HG03469 (cell line): ENCODE data around the gene NXT1.
"Not testable (repeated sequence)": the region's sequence is repeated elsewhere in the genome, so short reads cannot be mapped to it uniquely, and the experiment has no call there.

Source experiments
- ATAC-seq: cut with Tn5 transposase; IDR thresholded peaks from one replicate; pipeline ENCODE4 v1.9.1; 2021; ENCODE audit warnings: mild to moderate bottlenecking, moderate library complexity, moderate number of reproducible peaks; ENCODE audit not compliant: unreplicated experiment

NXT1 gene

GRCh38 chr20:23350196-23350903 is at the start of gene NXT1:
TSS of gene NXT1 (plus strand) at chr20:23350791. CDS start at chr20:23354042, 3,251 bp downstream.
- ATAC-seq: peak; percentile 76

DNA sequence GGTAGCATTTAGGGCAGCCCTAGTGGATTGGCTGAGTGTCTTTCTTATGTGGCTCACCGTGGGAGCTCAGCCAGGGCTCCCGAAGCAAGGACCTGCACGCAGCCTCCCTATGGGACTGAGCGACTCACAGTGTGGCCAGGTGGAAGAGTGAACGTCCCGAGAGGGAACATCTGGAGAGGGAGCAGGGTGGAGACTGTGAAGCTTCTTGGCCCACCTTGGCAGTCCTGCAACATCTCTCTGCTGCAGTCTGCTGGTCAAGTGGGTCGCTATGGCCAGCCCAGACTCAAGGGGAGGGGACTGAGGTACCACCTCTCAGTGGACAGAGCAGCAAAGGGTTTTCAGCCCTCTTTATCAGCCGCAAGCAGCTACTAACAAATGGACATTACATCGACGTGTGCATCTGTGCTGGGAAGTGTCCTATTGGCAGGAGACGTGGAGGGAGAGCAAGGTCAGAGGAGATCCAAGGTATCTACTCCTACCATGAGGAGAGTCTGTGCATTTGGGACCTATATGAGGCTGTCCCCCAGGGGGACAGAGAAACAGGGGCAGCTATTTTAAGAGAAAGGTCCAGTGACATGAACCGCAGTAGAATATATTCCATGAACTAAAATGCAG is 49.0 kb upstream of the NXT1 start:
- ATAC-seq: no peak

DNA sequence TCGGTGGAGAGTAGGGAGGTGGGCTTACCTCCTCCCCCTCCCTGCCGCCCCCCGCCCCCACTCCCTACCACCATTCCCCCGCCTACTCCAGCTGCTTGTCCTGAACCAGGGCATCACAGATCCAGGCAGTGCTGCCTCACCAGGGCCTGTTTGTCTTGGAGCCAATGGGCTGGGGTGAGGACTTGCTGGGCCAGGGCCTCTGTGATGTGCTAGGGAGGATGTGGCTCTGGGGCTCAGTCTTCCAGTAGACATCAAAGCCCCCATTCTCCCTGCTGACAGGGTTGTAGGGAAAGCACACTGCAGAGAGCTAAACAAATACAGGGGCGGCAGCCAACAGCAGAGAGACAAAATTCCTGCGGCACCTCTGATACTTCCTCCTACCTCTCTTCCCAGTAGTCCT is 48.2 kb upstream of the NXT1 start:
- ATAC-seq: no peak

- ATAC-seq: no peak
Observed at GRCh38 chr20:23302801-23303200, 47.8 kb upstream of the NXT1 start.

GRCh38 chr20:23303325-23304102 is 47.1 kb upstream of the NXT1 start:
- ATAC-seq: no peak

GRCh38 chr20:23304616-23305015 is 46.0 kb upstream of the NXT1 start:
- ATAC-seq: no peak

GRCh38 chr20:23305098-23305497 is 45.5 kb upstream of the NXT1 start:
- no peak for ATAC-seq

- not testable (repeated sequence) for ATAC-seq
Observed at GRCh38 chr20:23307393-23307792, 43.2 kb upstream of the NXT1 start.

GRCh38 chr20:23308024-23308423 is 42.6 kb upstream of the NXT1 start:
- no peak for ATAC-seq

GRCh38 chr20:23308908-23309307 is 41.7 kb upstream of the NXT1 start:
- ATAC-seq: no peak

GRCh38 chr20:23309781-23310180 is 40.8 kb upstream of the NXT1 start:
- no peak for ATAC-seq

GRCh38 chr20:23311947-23312506 is 38.6 kb upstream of the NXT1 start:
- no peak for ATAC-seq

DNA sequence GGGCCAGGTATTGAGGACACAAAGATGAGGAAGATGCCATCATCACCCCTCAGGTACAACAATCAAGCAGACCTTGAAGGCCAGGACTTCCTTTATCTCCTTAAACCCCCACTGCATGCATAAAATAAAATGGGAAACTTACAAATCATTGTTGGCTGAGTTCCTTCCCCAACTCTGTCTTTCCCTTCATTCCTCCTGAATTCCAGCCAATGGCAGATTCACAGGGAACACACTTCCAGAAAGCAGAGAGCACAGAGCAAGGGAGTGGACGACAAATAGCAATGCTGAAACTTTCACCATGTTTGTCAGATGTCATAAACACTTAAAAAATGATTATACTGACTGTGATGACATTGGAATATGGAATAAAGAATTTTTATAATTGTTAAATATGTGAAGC is 37.3 kb upstream of the NXT1 start:
- ATAC-seq: no peak

GRCh38 chr20:23314699-23315098 is 35.9 kb upstream of the NXT1 start:
- ATAC-seq: no peak

DNA sequence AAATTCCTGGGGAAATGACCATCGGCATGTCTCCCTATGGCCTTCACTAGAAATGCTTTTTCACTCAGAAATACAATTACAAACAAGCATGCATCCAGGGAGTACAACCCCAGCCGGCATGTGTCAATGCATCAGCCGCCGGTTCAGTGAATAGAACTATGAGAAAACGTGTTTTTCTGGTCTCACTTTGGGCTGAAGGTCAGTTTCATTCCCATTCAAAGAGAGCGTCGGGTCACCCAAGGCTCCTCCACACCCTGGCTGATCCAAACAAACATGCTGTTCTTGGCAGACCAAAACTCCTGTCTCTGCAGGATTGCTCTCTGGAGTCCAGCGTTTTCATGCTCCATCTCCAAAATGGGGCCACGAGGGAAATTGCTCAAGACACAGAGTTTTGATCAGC is 35.5 kb upstream of the NXT1 start:
- no peak for ATAC-seq

DNA sequence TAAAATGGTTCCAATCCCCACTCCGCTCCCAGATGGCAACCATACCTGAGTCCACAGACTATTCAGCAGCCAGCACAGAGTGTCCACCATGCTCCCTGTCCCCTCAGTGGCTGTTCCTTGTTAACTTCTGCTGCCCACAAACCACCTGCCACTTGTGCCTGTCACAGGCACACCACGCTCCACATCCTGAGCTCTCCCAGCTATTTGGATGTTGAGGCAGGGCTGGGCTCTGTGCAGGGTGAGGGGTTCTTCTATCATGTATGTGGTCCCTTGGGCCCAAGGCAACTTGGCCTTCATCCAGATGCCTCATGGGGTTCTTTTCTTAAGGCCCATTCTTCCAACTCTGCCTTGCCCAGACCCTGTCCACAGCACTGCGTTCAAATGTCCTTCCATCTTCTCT is 34.0 kb upstream of the NXT1 start:
- ATAC-seq: no peak

DNA sequence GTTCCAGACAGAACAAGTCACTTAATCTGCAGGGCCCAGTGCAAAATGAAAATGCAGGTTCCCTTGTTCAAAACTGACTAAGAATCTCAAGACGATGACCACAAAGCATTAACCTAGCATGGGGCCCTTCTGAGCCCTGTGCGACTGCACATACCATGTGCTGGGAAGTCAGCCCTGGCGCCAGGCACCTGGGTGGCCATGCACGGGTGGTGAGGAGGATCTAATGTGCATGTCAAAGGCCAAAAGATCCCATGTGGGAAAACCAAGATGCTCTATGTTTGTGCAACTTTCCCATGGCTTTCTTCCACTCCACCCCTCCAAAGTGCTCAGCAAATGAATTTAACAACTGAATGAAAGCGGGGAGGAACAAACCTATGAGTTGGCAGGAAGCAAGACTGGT is 33.5 kb upstream of the NXT1 start:
- no peak for ATAC-seq

DNA sequence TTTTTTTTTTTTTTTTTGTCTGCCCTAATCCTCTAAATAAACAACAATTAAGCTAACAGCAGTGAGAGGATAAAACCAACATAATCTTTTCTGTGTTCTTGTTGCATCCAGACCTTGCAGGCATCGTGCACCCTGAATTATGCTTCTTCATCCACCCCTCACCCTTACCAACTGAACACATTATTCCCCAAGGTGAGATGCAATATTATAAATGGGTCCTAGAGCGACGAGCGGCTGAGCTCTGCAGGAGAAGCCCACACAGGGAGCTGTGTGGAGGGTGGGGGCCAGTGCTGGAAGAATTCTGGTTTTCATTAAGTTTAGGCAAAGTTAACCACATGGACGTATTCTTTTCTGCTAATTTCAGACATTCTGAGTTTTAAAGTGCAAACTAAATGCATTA is 32.2 kb upstream of the NXT1 start:
- ATAC-seq: no peak

GRCh38 chr20:23320317-23320716 is 30.3 kb upstream of the NXT1 start:
- ATAC-seq: no peak

DNA sequence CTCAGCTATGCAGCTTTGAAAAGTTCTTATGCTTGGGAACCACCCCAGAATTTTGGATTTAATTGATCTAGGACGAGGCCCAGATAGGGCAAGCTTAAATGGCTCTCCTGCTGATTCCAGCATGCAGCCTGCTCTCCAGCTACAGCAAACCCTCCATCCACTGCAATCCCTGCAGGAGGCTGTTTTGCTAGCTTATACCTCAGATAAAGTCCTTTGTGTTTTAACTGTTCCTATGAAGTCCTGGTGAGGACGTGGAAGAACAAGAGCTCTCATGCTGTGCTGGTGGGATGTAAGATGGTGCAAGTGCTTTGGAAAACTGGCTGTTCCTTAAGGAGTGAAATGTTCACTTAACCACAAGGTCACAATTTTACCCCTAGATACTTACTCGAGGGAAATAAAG is 25.5 kb upstream of the NXT1 start:
- ATAC-seq: no peak

DNA sequence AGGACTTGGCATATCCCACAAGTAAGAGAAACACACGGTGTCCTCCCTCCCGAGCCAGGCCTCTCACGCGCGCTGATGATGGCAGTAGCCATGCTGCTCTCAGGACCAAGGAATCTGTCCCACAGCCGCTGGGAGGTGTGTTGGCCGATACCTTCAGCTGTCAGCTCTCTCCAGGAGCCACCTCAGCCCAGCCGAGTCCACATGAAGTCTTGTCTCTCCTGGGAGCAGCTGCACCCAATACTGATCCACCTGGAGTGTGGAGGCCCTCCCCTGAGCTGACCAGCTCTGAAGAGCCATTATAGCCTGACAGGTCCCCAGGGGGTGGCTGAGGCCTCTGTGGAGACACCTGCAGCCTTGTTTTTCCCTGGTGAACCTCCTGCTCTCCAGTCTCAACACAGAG is 23.8 kb upstream of the NXT1 start:
- no peak for ATAC-seq
